ENCODE results near the gene PDZRN3. TPM values are rescaled to one million over a fixed set of nuclear protein-coding genes. Genes with fewer than 3 reads are reported as not detected.

The PDZRN3 gene
- total and polyA plus RNA-seq, 2 donors (not counting 3 experiments of a cell fraction or from before 2014, with no cell fraction given): not detected

DNA sequence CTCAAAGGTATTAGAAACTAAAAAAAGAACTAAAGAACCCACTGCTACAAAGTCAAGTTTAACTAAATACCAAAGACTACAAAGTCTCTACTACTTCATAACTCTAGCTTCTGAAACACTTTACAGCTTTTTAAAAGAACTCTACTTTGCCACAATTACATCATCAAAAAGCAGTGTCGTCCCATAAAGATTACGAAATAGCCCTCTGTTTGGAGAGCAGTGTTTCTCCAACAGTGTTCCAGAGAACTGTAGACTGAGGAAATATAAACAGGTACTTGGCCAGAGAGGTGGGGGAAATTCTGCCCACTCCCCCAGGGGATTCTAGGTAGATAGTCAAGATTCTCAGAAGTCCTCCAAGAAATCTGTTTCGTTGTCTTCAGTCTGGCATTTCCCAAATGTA is 225.6 kb downstream of the PDZRN3 start:
- POLR2A ChIA-PET: no interaction called here
- Histone ChIP-seq H3K9ac (replicated peaks; ENCODE audit: extremely low read depth, insufficient read depth, low read length) (no peak overlapping the region), H3K36me3 (ENCODE audit: control insufficient read depth in 2 of 2, extremely low read depth in 1 of 2, insufficient read depth in 2 of 2, low read length in 2 of 2) (no peaks in the 10 kb centered on the region), H3K79me2 (ENCODE audit: control insufficient read depth, insufficient read depth, low read length) (no peaks in the 10 kb centered on the region), H3K4me2 (ENCODE audit: insufficient read depth, low read length) (no peak overlapping the region), H4K20me1 (replicated peaks; ENCODE audit: control insufficient read depth, extremely low read depth, insufficient read depth, low read length) (no peaks in the 10 kb centered on the region), H3K9me3 (replicated peaks; ENCODE audit: control insufficient read depth, insufficient read depth, low read length) (no peaks in the 10 kb centered on the region), H2AFZ (ENCODE audit: low read depth, low read length) (no peak overlapping the region), H3K27me3 (ENCODE audit: control insufficient read depth in 2 of 2, insufficient read depth in 2 of 2, low read length in 2 of 2) (no peaks in the 10 kb centered on the region), H3K4me3 (replicated peaks in 1 of 3; ENCODE audit: insufficient read depth in 1 of 3, low read depth in 1 of 3, low read length in 3 of 3) (no peak overlapping the region), H3K27ac (ENCODE audit: insufficient read depth, low read depth, low read length) (no peak overlapping the region), H3K4me1 (ENCODE audit: control insufficient read depth, extremely low read depth, insufficient read depth, low read length) (no peaks in the 10 kb centered on the region), H3K9me1 (replicated peaks; ENCODE audit: control insufficient read depth, extremely low read depth, insufficient read depth, low read length) (no peaks in the 10 kb centered on the region)
- intact Hi-C loops (cut with micrococcal nuclease) (no loop called here), dilution Hi-C loops (cut with MboI; ENCODE audit: extremely low pct_ligation_motif_present, low sequenced_read_pairs) (no loop called here)
- CTCF ChIA-PET: no interaction called here
- no peak for FAIRE-seq
- no peak for DNase-seq (ENCODE audit: low read depth, low spot score)
- TF ChIP-seq JUN (IDR thresholded peaks at IDR 0.05; ENCODE audit: borderline replicate concordance, insufficient read depth, insufficient read length, low read depth) (no peak), MYC (IDR thresholded peaks at IDR 0.05; ENCODE audit: low read depth, low read length) (no peak), GATA2 (IDR thresholded peaks at IDR 0.05; ENCODE audit: insufficient read depth, insufficient read length, low read depth, low read length) (no peak), FOS (IDR thresholded peaks at IDR 0.05; ENCODE audit: borderline replicate concordance, insufficient read depth, low read length) (no peak), POLR2A (IDR thresholded peaks at IDR 0.05; ENCODE audit: low read depth, low read length) (no peak), CTCF (IDR thresholded peaks at IDR 0.05; ENCODE audit: extremely low read depth in 1 of 2, insufficient read depth in 1 of 2, low read depth in 1 of 2, low read length in 2 of 2) (no peak), EZH2 (IDR thresholded peaks at IDR 0.05; ENCODE audit: borderline replicate concordance, low read depth, low read length, severe bottlenecking) (no peak), POLR2AphosphoS5 (IDR thresholded peaks at IDR 0.05; ENCODE audit: insufficient read depth, low read depth, low read length) (no peak)
- TF ChIP-seq, protein P1, sequence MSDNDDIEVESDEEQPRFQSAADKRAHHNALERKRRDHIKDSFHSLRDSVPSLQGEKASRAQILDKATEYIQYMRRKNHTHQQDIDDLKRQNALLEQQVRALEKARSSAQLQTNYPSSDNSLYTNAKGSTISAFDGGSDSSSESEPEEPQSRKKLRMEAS (IDR thresholded peaks at IDR 0.05; ENCODE audit: insufficient read depth, insufficient read length): no peak
- no TSS peak for BruUV-seq (replicated peaks)
